Tibial nerve (tissue), 4 donors: ENCODE results near the gene CCDC40. TPM values are rescaled to one million over a fixed set of nuclear protein-coding genes. Genes with fewer than 3 reads are reported as not detected.

Source experiments
- DNase-seq, 2 donors: peaks; one replicate each; pipeline ENCODE4 v3.0.0-alpha.2; 2019; ENCODE audit warnings: low spot score in 2 of 2
- H3K27ac ChIP-seq, 4 donors: fragments of 200-600 bp; sonication (generic) in 3 of 4; one replicate each; pipeline ENCODE4 v1.5.1; 2017 to 2019; ENCODE audit warnings: mild to moderate bottlenecking in 1 of 4
- H3K27me3 ChIP-seq, 2 donors: fragments of 200-600 bp; sonication (generic) in 1 of 2; one replicate each; pipeline versions ENCODE4 v1.5.1 to v1.6.0; 2017 to 2019
- H3K36me3 ChIP-seq, 3 donors: fragments of 200-600 bp; sonication (generic); one replicate each; pipeline ENCODE4 v1.5.1; 2018 to 2019
- H3K4me1 ChIP-seq, 4 donors: fragments of 200-600 bp; sonication (generic) in 3 of 4; one replicate each; pipeline ENCODE4 v1.5.1; 2017 to 2019
- H3K4me3 ChIP-seq, 4 donors: fragments of 200-600 bp; sonication (generic) in 3 of 4; one replicate each; pipeline ENCODE4 v1.5.1; 2017 to 2019; ENCODE audit warnings: mild to moderate bottlenecking in 1 of 4, moderate library complexity in 1 of 4
- H3K9me3 ChIP-seq, 4 donors: fragments of 200-600 bp; sonication (generic) in 3 of 4; one replicate each; pipeline ENCODE4 v1.5.1; 2017 to 2019
- EP300 ChIP-seq, 2 donors: sonication (generic); formaldehyde crosslinking; IDR thresholded peaks; one replicate each; pipeline ENCODE4 v1.6.1; 2017; ENCODE audit warnings: antibody characterized with exemption in 2 of 2, mild to moderate bottlenecking in 1 of 2
- POLR2A ChIP-seq, 2 donors: fragments of 450-650 bp; IDR thresholded peaks; one replicate each; pipeline ENCODE4 v1.6.1; 2017; ENCODE audit warnings: antibody characterized with exemption in 2 of 2, mild to moderate bottlenecking in 2 of 2, moderate library complexity in 2 of 2
- WGBS, 2 donors: methylation state at CpG; one replicate each; pipeline ENCODE4 v1.1.5; 2018; 5-methylcytosine and 5-hydroxymethylcytosine counted together
- total RNA-seq, 4 donors: library from RNA; depleted of rRNA; stranded (reverse); fragments of >200 nt; gene quantifications; one replicate each; pipeline ENCODE4 v1.1.0, GENCODE V29; 2016
- TF ChIP-seq, protein P1 (sequence below), 5 experiments: fragments of 200-600 bp in 3 of 5; fragments of 450-650 bp in 2 of 5; sonication (generic) in 3 of 5; IDR thresholded peaks; one replicate each; pipeline ENCODE4 v1.5.1; 2016 to 2019; ENCODE audit warnings: antibody characterized with exemption in 5 of 5, mild to moderate bottlenecking in 3 of 5, moderate library complexity in 2 of 5

The CCDC40 gene
- total RNA-seq, 4 donors from 2014 or later: 7.1 to 13.8 (median 12.0) TPM

DNA sequence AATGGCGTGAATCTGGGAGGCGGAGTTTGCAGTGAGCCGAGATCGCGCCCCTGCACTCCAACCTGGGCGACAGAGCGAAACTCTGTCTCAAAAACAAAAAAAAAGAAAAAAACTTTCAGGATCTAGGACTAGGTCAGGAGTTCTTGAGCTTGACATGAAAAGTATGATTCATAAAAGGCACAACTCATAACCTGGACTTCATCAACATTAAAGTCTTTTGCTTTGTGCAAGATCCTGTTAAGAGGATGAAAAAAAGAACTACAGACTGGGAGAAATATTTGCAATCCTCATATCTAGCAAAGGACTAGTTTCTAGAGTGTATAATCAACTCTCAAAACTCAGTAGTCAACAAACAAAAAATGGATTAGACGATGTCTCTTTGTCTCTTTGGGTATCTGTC, 40.7 kb upstream of the CCDC40 start:
- no peak for DNase-seq
- no peak overlapping the region for H3K4me3 ChIP-seq
- TF ChIP-seq POLR2A (IDR thresholded peaks at IDR 0.05) (no peak), EP300 (IDR thresholded peaks at IDR 0.05) (no peak)
- TF ChIP-seq, protein P1, sequence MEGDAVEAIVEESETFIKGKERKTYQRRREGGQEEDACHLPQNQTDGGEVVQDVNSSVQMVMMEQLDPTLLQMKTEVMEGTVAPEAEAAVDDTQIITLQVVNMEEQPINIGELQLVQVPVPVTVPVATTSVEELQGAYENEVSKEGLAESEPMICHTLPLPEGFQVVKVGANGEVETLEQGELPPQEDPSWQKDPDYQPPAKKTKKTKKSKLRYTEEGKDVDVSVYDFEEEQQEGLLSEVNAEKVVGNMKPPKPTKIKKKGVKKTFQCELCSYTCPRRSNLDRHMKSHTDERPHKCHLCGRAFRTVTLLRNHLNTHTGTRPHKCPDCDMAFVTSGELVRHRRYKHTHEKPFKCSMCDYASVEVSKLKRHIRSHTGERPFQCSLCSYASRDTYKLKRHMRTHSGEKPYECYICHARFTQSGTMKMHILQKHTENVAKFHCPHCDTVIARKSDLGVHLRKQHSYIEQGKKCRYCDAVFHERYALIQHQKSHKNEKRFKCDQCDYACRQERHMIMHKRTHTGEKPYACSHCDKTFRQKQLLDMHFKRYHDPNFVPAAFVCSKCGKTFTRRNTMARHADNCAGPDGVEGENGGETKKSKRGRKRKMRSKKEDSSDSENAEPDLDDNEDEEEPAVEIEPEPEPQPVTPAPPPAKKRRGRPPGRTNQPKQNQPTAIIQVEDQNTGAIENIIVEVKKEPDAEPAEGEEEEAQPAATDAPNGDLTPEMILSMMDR (IDR thresholded peaks at IDR 0.05): no peak
- H3K36me3 ChIP-seq: peaks cover 0 to 11% (median 0%) of the 10 kb centered on the region in 3 donors
- no peak overlapping the region for H3K27ac ChIP-seq
- no peaks in the 10 kb centered on the region for H3K9me3 ChIP-seq
- 94 to 97% methylated on average over 8 of the region's 8 CpGs for WGBS, 2 donors
- H3K27me3 ChIP-seq: no peaks in the 10 kb centered on the region
- peaks cover 3 to 36% (median 33%) of the 10 kb centered on the region in 4 donors for H3K4me1 ChIP-seq

DNA sequence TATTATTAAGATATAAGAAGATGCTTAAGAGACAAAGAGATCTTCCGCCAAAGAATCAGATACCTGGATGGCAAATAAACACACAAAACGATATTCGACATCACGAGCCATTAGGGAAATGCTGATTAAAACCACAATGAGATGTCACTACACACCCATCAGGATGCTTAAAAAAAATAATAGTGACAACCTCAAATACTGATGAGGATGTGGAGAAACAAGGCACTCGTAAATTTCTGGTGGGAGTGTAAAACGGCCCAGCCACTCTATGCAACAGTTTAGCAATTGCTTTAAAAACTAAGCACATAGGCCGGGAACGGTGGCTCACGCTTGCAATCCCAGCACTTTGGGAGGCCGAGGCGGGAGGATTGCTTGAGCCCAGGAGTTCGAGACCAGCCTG, 40.2 kb upstream of the CCDC40 start:
- TF ChIP-seq, protein P1 (IDR thresholded peaks at IDR 0.05): no peak
- no peak for TF ChIP-seq POLR2A (IDR thresholded peaks at IDR 0.05)
- TF ChIP-seq EP300 (IDR thresholded peaks at IDR 0.05): no peak
- no peaks in the 10 kb centered on the region for H3K9me3 ChIP-seq
- no peak overlapping the region for H3K4me3 ChIP-seq
- H3K27ac ChIP-seq: no peak overlapping the region
- peaks cover 3 to 32% (median 28%) of the 10 kb centered on the region in 4 donors for H3K4me1 ChIP-seq
- H3K36me3 ChIP-seq: peaks cover 0 to 17% (median 0%) of the 10 kb centered on the region in 3 donors
- no peaks in the 10 kb centered on the region for H3K27me3 ChIP-seq
- WGBS, 2 donors: 87 to 88% methylated on average over 12 of the region's 12 CpGs
- no peak for DNase-seq

DNA sequence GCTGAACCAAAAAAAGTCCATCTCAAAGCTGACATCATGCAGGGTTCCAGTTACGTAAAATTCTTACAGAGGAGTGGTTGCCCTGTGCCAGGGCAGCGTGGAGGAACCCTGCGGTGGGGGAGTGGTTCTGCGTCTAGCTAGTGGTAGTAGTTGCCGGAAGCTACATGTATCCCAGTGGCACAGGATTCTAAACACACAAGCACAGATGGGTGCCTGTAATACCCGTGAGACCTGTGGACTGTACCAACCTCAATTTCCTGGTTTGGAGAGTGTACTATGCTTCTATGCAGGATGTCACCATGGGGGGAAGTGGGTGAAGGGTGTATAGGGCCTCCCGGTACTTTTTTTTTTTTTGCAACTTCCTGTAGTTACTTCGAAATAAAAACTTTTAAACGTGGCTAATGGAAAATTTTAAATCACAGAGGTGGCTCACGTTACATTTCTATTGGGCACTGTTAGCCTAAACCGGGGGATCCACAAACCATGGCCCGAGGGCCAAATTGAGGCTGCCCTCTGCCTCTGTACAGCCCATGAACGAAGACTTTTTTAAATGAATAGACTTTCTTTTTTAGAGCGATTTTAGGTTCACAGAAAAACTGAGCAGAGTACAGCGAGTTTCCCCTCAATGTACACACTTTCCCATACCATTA, 39.3 kb upstream of the CCDC40 start:
- 70 to 71% methylated on average over 15 of the region's 15 CpGs for WGBS, 2 donors
- Histone ChIP-seq H3K9me3 (no peaks in the 10 kb centered on the region), H3K4me1 (peaks cover 0 to 24% (median 20%) of the 10 kb centered on the region in 4 donors), H3K27me3 (no peaks in the 10 kb centered on the region), H3K4me3 (no peak overlapping the region), H3K36me3 (peaks cover 0 to 26% (median 0%) of the 10 kb centered on the region in 3 donors), H3K27ac (peak overlapping the region in 1 of 4 donors; percentile 13)
- TF ChIP-seq, protein P1 (IDR thresholded peaks at IDR 0.05): no peak
- no peak for TF ChIP-seq EP300 (IDR thresholded peaks at IDR 0.05)
- no peak for TF ChIP-seq POLR2A (IDR thresholded peaks at IDR 0.05)
- DNase-seq: no peak

DNA sequence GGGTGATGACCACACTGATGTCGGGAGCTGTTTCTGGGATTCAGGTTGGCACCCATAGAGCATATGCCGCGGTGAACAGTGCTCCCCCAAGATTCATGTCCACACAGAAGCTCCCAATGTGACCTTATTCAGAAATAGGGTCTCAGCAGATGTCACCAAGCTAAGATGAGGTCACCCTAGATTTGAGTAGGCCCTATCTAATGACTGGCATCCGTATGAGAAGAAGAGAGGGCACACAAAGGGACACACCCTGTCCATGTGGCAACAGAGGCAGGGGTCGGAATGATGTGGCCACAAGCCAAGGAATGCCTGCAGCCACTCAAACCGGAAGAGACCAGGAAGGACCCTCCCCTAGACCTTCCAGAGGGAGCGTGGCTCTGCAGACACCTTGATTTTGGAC, 36.3 kb upstream of the CCDC40 start:
- H3K9me3 ChIP-seq: no peaks in the 10 kb centered on the region
- H3K4me1 ChIP-seq: no peaks in the 10 kb centered on the region
- H3K27ac ChIP-seq: no peak overlapping the region
- peaks cover 0 to 51% (median 0%) of the 10 kb centered on the region in 3 donors for H3K36me3 ChIP-seq
- DNase-seq: no peak
- WGBS, 2 donors: 85 to 94% methylated on average over 7 of the region's 7 CpGs
- no peaks in the 10 kb centered on the region for H3K27me3 ChIP-seq
- H3K4me3 ChIP-seq: no peak overlapping the region
- TF ChIP-seq EP300 (IDR thresholded peaks at IDR 0.05): no peak
- TF ChIP-seq POLR2A (IDR thresholded peaks at IDR 0.05): no peak
- TF ChIP-seq, protein P1 (IDR thresholded peaks at IDR 0.05): no peak

DNA sequence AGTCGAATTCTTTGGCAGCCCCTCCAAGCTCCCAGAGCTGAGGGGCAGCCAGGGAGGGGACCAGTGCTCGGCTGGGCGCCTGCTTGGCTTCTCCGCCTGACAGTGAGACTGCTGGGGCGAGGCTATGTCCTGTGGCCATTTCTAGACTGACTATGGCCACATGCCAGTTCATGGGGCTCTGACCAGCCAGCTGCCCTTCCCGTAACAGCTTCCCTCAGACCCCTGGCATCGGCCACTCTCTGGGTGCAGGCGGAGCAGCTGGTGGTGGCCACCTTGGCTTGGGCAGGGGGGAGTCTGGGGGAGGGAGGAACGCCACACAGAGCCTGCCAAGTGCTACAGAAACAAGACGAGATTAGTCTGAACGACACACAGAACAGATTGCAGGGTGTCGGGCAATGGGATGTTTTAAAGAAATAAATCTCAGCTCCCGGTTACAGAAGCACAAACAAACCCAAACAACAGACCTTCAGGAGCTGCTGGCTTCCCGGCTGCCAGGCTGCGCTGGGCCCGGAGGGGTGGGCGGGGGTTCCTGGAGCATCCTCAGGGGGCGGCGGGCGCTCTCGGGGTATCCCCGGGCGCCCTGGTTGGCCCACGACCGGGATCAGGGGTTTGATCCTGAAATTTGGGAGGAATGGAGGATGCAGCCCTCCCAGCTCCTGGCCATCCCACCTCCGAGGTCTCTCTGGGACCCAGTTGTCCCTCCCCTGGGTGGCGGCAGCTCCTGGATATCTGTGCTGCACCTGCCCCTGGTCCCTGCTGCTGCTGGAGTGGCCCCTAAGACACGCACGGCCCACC, 35.3 kb upstream of the CCDC40 start:
- no peaks in the 10 kb centered on the region for H3K27me3 ChIP-seq
- H3K4me3 ChIP-seq: no peak overlapping the region
- H3K4me1 ChIP-seq: peaks cover 0 to 10% (median 6%) of the 10 kb centered on the region in 4 donors
- H3K27ac ChIP-seq: no peak overlapping the region
- 90 to 93% methylated on average over 20 to 28 of the region's 29 CpGs for WGBS, 2 donors
- H3K36me3 ChIP-seq: peaks cover 0 to 54% (median 0%) of the 10 kb centered on the region in 3 donors
- H3K9me3 ChIP-seq: no peaks in the 10 kb centered on the region
- no peak for DNase-seq
- no peak for TF ChIP-seq POLR2A (IDR thresholded peaks at IDR 0.05)
- TF ChIP-seq EP300 (IDR thresholded peaks at IDR 0.05): no peak
- TF ChIP-seq, protein P1 (IDR thresholded peaks at IDR 0.05): no peak
